Measurements from ENCODE around the gene GATA5. TPM values are rescaled to one million over a fixed set of nuclear protein-coding genes. Genes with fewer than 3 reads are reported as not detected.
A peak's percentile ranks its signal among the peaks of the same experiment; 100 is the strongest.

GATA5 gene
- total RNA-seq, 1 experiment from 2014 or later: 1.4 TPM

- no peak for ATAC-seq
- ChIA-PET POLR2A (no interaction called here), CTCF (no interaction called here)
- no peaks in the 10 kb centered on the region for H3K36me3 Mint-ChIP-seq
- no peak for DNase-seq (ENCODE audit: low spot score)
- peaks cover 10% of the 10 kb centered on the region for H3K4me1 Mint-ChIP-seq
- no peak overlapping the region for H3K27ac Mint-ChIP-seq
- H3K27me3 Mint-ChIP-seq (ENCODE audit: low read depth): no peaks in the 10 kb centered on the region; the same call in 1 of the 2 replicates
- H3K9me3 Mint-ChIP-seq: peaks cover 5% of the 10 kb centered on the region
- H3K4me3 Mint-ChIP-seq: no peak overlapping the region
- no peak for TF ChIP-seq ATF3 (CRISPR knock-in tag; conservative IDR thresholded peaks at IDR 0.05)
- TF ChIP-seq TEAD1 (CRISPR knock-in tag; IDR thresholded peaks at IDR 0.05): no peak
- TF ChIP-seq NR2C2 (CRISPR knock-in tag; IDR thresholded peaks at IDR 0.05): no peak
- TF ChIP-seq ZNF423 (CRISPR knock-in tag; IDR thresholded peaks at IDR 0.05): no peak
- TF ChIP-seq ZNF121 (CRISPR knock-in tag; IDR thresholded peaks at IDR 0.05): no peak
- TF ChIP-seq ELF4 (CRISPR knock-in tag; IDR thresholded peaks at IDR 0.05; ENCODE audit: low read depth): no peak
- no peak for TF ChIP-seq HMGXB4 (CRISPR knock-in tag; IDR thresholded peaks at IDR 0.05)
- TF ChIP-seq GABPB1 (CRISPR knock-in tag; IDR thresholded peaks at IDR 0.05): no peak
- no peak for TF ChIP-seq JAZF1 (CRISPR knock-in tag; IDR thresholded peaks at IDR 0.05)
- TF ChIP-seq ZNF425 (CRISPR knock-in tag; conservative IDR thresholded peaks at IDR 0.05): no peak
- no peak for TF ChIP-seq ATF6 (CRISPR knock-in tag; IDR thresholded peaks at IDR 0.05)
- TF ChIP-seq ZNF671 (CRISPR knock-in tag; IDR thresholded peaks at IDR 0.05): no peak
- no peak for TF ChIP-seq MLX (CRISPR knock-in tag; IDR thresholded peaks at IDR 0.05)
Measured at GRCh38 chr20:62421716-62421990, 54.1 kb downstream of the GATA5 start.

GRCh38 chr20:62420846-62421715, 54.7 kb downstream of the GATA5 start:
- TF ChIP-seq TCF7 (CRISPR knock-in tag; IDR thresholded peaks at IDR 0.05; ENCODE audit: low read depth) (peak; percentile 83), GABPB1 (CRISPR knock-in tag; IDR thresholded peaks at IDR 0.05) (no peak), TEAD4 (CRISPR knock-in tag; IDR thresholded peaks at IDR 0.05) (no peak), ZNF121 (CRISPR knock-in tag; IDR thresholded peaks at IDR 0.05) (peak; percentile 32; the same call in 1 of the 2 replicates)
- no peaks in the 10 kb centered on the region; the same call in 1 of the 2 replicates for H3K27me3 Mint-ChIP-seq (ENCODE audit: low read depth)
- DNase-seq (ENCODE audit: low spot score) (no peak), ATAC-seq (no peak)
- peaks cover 4% of the 10 kb centered on the region for H3K4me1 Mint-ChIP-seq
- no peaks in the 10 kb centered on the region for H3K36me3 Mint-ChIP-seq
- ChIA-PET CTCF (no interaction called here), POLR2A (no interaction called here)
- H3K27ac Mint-ChIP-seq: peak overlapping the region; percentile 62; the same call in 1 of the 2 replicates
- no peak overlapping the region for H3K4me3 Mint-ChIP-seq
- peaks cover 5% of the 10 kb centered on the region for H3K9me3 Mint-ChIP-seq

GRCh38 chr20:62419759-62420158, 56.0 kb downstream of the GATA5 start:
- Mint-ChIP-seq H3K36me3 (no peaks in the 10 kb centered on the region), H3K4me1 (peaks cover 2% of the 10 kb centered on the region), H3K27me3 (ENCODE audit: low read depth) (no peaks in the 10 kb centered on the region), H3K9me3 (peaks cover 5% of the 10 kb centered on the region), H3K27ac (no peak overlapping the region), H3K4me3 (no peak overlapping the region)
- ATAC-seq (no peak), DNase-seq (ENCODE audit: low spot score) (no peak)
- ChIA-PET CTCF (interaction anchor here (2.4 kb wide), 1 partner anchor 10 kb away, joined by 10 read pairs; no protein-coding TSS in a partner anchor), POLR2A (no interaction called here)
- TF ChIP-seq CREM (CRISPR knock-in tag; IDR thresholded peaks at IDR 0.05) (no peak), STAT6 (CRISPR knock-in tag; conservative IDR thresholded peaks at IDR 0.05; ENCODE audit: low read depth) (no peak), GTF2I (CRISPR knock-in tag; conservative IDR thresholded peaks at IDR 0.05) (no peak), ATF3 (CRISPR knock-in tag; conservative IDR thresholded peaks at IDR 0.05) (no peak), ESRRA (CRISPR knock-in tag; IDR thresholded peaks at IDR 0.05; ENCODE audit: borderline replicate concordance) (no peak)

All from WTC11 (cell line).